ENCODE measurements around the gene HIGD1B.
A peak's percentile ranks its signal among the peaks of the same experiment; 100 is the strongest.

The HIGD1B gene

GRCh38 chr17:44859701-44860100 is 12.0 kb downstream of the HIGD1B start:
- TF ChIP-seq ZFX (IDR thresholded peaks at IDR 0.05; ENCODE audit: borderline replicate concordance) = no peak
- no peak for TF ChIP-seq CTCF (IDR thresholded peaks at IDR 0.05)
- H3K27ac ChIP-seq = no peak overlapping the region

- no peak overlapping the region for H3K27ac ChIP-seq
- TF ChIP-seq ZFX (IDR thresholded peaks at IDR 0.05; ENCODE audit: borderline replicate concordance) = no peak
- no peak for TF ChIP-seq CTCF (IDR thresholded peaks at IDR 0.05)
These were observed 14.7 kb downstream of the HIGD1B start for GRCh38 chr17:44862278-44862914.

- TF ChIP-seq CTCF (IDR thresholded peaks at IDR 0.05) (no peak), ZFX (IDR thresholded peaks at IDR 0.05; ENCODE audit: borderline replicate concordance) (no peak)
- H3K27ac ChIP-seq = no peak overlapping the region
These were observed 15.6 kb downstream of the HIGD1B start for GRCh38 chr17:44863061-44863918.

GRCh38 chr17:44864831-44865230 is 17.1 kb downstream of the HIGD1B start:
- H3K27ac ChIP-seq = no peak overlapping the region
- TF ChIP-seq ZFX (IDR thresholded peaks at IDR 0.05; ENCODE audit: borderline replicate concordance) = no peak
- no peak for TF ChIP-seq CTCF (IDR thresholded peaks at IDR 0.05)

GRCh38 chr17:44865231-44865660 is 17.6 kb downstream of the HIGD1B start:
- TF ChIP-seq ZFX (IDR thresholded peaks at IDR 0.05; ENCODE audit: borderline replicate concordance) (no peak), CTCF (IDR thresholded peaks at IDR 0.05) (peak; percentile 92)
- H3K27ac ChIP-seq = no peak overlapping the region

- TF ChIP-seq CTCF (IDR thresholded peaks at IDR 0.05) (no peak), ZFX (IDR thresholded peaks at IDR 0.05; ENCODE audit: borderline replicate concordance) (no peak)
- H3K27ac ChIP-seq = no peak overlapping the region
These were observed 18.2 kb downstream of the HIGD1B start for GRCh38 chr17:44865931-44866330.

- TF ChIP-seq ZFX (IDR thresholded peaks at IDR 0.05; ENCODE audit: borderline replicate concordance) (no peak), CTCF (IDR thresholded peaks at IDR 0.05) (no peak)
- H3K27ac ChIP-seq = no peak overlapping the region
These were observed 20.2 kb downstream of the HIGD1B start for GRCh38 chr17:44867841-44868240.

Data from 22Rv1 (cell line).